Endodermal cell (in vitro differentiated cells): ENCODE results near the gene CACNA2D4. TPM values are rescaled to one million over a fixed set of nuclear protein-coding genes. Genes with fewer than 3 reads are reported as not detected.

Source experiments
- DNase-seq: peaks from one replicate; pipeline ENCODE4 v3.0.0-alpha.2; 2017
- H3K27ac ChIP-seq: 2 replicates; pipeline ENCODE4 v1.5.1; 2013; ENCODE audit warnings: mild to moderate bottlenecking, low read depth, low read length, moderate library complexity
- H3K27me3 ChIP-seq: 2 replicates; pipeline ENCODE4 v1.6.1; 2013; ENCODE audit warnings: mild to moderate bottlenecking, low read length, moderate library complexity; ENCODE audit not compliant: insufficient read depth, control insufficient read depth, poor library complexity, severe bottlenecking
- H3K36me3 ChIP-seq: 2 replicates; pipeline ENCODE4 v1.7.0; 2013; ENCODE audit warnings: mild to moderate bottlenecking, low read length, moderate library complexity; ENCODE audit not compliant: control insufficient read depth, insufficient read depth
- H3K4me1 ChIP-seq: one replicate; pipeline ENCODE4 v1.7.0; 2013; ENCODE audit warnings: low read length; ENCODE audit not compliant: control insufficient read depth, insufficient read depth
- H3K4me3 ChIP-seq: 2 replicates; pipeline ENCODE4 v1.5.1; 2013; ENCODE audit warnings: mild to moderate bottlenecking, low read length, moderate library complexity
- H3K9ac ChIP-seq: 2 replicates; pipeline ENCODE4 v1.6.1; 2013; ENCODE audit warnings: mild to moderate bottlenecking, low read length, moderate library complexity; ENCODE audit not compliant: poor library complexity, severe bottlenecking; ENCODE audit errors: extremely low read depth
- H3K9me3 ChIP-seq: 2 replicates; pipeline ENCODE4 v1.6.1; 2013; ENCODE audit warnings: mild to moderate bottlenecking, low read length, moderate library complexity; ENCODE audit not compliant: control insufficient read depth
- H3K27ac Mint-ChIP-seq: 2 replicates; pipeline ENCODE4 v1.8.0; 2020; ENCODE audit warnings: mixed read lengths
- H3K27me3 Mint-ChIP-seq: 2 replicates; pipeline ENCODE4 v1.8.0; 2021; ENCODE audit warnings: mild to moderate bottlenecking, mixed read lengths; ENCODE audit not compliant: insufficient read depth
- H3K36me3 Mint-ChIP-seq: 2 replicates; pipeline ENCODE4 v1.8.0; 2020; ENCODE audit warnings: low read depth, mixed read lengths
- H3K4me1 Mint-ChIP-seq: 2 replicates; pipeline ENCODE4 v1.8.0; 2020; ENCODE audit warnings: mixed read lengths
- H3K4me3 Mint-ChIP-seq: 2 replicates; pipeline ENCODE4 v1.8.0; 2020; ENCODE audit warnings: mild to moderate bottlenecking, moderate library complexity, mixed read lengths
- H3K9me3 Mint-ChIP-seq: 2 replicates; pipeline ENCODE4 v1.8.0; 2020; ENCODE audit warnings: mild to moderate bottlenecking, mixed read lengths
- WGBS, 2 experiments: methylation state at CpG; one replicate each; pipeline versions ENCODE4 v1.1.5 to v1.1.7; 2013; ENCODE audit warnings: missing lambda C conversion rate in 2 of 2, mixed read lengths in 1 of 2; ENCODE audit not compliant: insufficient coverage in 1 of 2, insufficient read length in 1 of 2; 5-methylcytosine and 5-hydroxymethylcytosine counted together
- total RNA-seq, 2 donors: library from RNA; stranded (reverse); fragmentation: NEBNext Ultra II Directional in 1 of 2; extraction: Animal tissue kit (Norgen Biotek cat#: 25700) in 1 of 2; gene quantifications; 2 replicates in 1 of 2; 3 replicates in 1 of 2; pipeline ENCODE4 v1.2.1, GENCODE V29; 2021
- TF ChIP-seq, protein P1 (sequence below): fragments of 200-600 bp; sonication (generic); conservative IDR thresholded peaks from 2 replicates; pipeline ENCODE4 v1.5.0; 2021; ENCODE audit warnings: antibody characterized with exemption, mild to moderate bottlenecking

Gene CACNA2D4
- total RNA-seq, 2 donors from 2014 or later = 4.3 to 5.7 TPM

DNA sequence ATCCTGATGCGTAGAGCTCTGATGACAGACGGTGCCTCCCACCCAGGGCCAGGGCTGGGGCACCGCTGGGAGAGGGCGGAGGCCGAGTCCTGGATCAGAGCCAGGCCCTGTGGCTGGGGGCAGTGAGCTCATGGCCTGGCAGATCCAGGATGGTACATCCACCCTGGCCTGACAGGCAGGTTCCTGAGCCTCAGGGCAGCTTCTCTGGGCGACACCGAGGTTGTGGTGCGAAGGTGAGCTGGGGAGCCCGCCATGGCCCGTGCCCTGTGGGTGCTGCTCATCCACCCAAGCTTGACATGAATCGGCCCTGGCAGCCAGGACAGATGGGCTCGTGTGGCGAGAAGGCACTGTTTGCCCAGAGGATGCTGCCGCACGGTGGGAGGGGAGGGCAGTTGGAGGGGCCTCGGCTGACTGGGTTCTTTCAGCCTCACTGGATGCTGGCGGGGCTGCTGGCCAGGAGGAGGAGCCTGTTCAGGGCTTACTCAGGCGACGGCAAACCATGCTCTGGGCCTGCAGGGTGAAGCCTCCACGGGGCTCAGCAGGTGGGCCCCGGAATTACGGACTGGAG is 81.5 kb downstream of the CACNA2D4 start:
- Histone ChIP-seq H3K27me3 (peaks cover 12% of the 10 kb centered on the region), H3K4me1 (no peaks in the 10 kb centered on the region), H3K36me3 (no peaks in the 10 kb centered on the region), H3K27ac (no peak overlapping the region), H3K4me3 (no peak overlapping the region), H3K9me3 (no peaks in the 10 kb centered on the region), H3K9ac (no peak overlapping the region)
- Mint-ChIP-seq H3K4me3 (no peak overlapping the region), H3K36me3 (no peaks in the 10 kb centered on the region), H3K4me1 (peaks cover 4% of the 10 kb centered on the region), H3K27ac (no peak overlapping the region), H3K27me3 (peaks cover 14% of the 10 kb centered on the region), H3K9me3 (no peaks in the 10 kb centered on the region)
- TF ChIP-seq, protein P1, sequence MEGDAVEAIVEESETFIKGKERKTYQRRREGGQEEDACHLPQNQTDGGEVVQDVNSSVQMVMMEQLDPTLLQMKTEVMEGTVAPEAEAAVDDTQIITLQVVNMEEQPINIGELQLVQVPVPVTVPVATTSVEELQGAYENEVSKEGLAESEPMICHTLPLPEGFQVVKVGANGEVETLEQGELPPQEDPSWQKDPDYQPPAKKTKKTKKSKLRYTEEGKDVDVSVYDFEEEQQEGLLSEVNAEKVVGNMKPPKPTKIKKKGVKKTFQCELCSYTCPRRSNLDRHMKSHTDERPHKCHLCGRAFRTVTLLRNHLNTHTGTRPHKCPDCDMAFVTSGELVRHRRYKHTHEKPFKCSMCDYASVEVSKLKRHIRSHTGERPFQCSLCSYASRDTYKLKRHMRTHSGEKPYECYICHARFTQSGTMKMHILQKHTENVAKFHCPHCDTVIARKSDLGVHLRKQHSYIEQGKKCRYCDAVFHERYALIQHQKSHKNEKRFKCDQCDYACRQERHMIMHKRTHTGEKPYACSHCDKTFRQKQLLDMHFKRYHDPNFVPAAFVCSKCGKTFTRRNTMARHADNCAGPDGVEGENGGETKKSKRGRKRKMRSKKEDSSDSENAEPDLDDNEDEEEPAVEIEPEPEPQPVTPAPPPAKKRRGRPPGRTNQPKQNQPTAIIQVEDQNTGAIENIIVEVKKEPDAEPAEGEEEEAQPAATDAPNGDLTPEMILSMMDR = peak; percentile 16
- DNase-seq = no peak
- WGBS, 2 experiments = 86 to 91% methylated on average over 8 to 22 of the region's 22 CpGs

DNA sequence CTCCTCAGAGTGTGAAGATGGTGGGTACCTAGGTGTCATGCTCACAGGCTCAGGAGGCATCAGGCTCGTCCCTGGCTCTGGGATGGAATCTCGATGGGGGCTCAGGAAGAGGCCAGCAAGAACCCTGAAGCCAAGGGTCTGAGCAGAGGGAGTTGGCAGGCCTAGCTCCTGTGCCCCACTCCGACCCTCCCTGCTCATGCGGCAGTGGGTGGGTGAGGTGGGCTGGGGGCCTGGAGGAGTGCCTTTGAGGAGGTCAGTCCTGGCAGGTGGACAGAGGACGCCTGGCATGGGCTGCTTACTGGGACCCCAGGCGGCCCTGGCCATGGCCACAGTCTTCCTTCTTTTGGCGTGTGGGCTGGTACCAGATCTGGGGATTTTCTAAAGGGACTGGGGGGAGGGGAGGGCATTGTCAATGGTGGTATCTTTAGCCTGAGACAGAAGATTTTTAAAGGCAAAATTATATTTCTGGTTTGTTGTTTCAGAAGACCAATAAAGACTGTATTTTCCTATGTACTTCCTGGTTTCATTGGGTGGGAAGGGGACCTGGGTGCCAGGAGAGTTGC is 82.1 kb downstream of the CACNA2D4 start:
- Histone ChIP-seq H3K9me3 (no peaks in the 10 kb centered on the region), H3K4me3 (no peak overlapping the region), H3K27ac (no peak overlapping the region), H3K27me3 (peaks cover 18% of the 10 kb centered on the region), H3K9ac (no peak overlapping the region), H3K4me1 (no peaks in the 10 kb centered on the region), H3K36me3 (no peaks in the 10 kb centered on the region)
- no peak for DNase-seq
- 81% methylated on average over 7 of the region's 7 CpGs; no CpG with 5 or more reads in 1 of the 2 experiments for WGBS, 2 experiments
- TF ChIP-seq, protein P1 = no peak
- Mint-ChIP-seq H3K9me3 (no peaks in the 10 kb centered on the region), H3K36me3 (no peaks in the 10 kb centered on the region), H3K27ac (no peak overlapping the region), H3K27me3 (peaks cover 20% of the 10 kb centered on the region), H3K4me1 (peaks cover 4% of the 10 kb centered on the region), H3K4me3 (no peak overlapping the region)

DNA sequence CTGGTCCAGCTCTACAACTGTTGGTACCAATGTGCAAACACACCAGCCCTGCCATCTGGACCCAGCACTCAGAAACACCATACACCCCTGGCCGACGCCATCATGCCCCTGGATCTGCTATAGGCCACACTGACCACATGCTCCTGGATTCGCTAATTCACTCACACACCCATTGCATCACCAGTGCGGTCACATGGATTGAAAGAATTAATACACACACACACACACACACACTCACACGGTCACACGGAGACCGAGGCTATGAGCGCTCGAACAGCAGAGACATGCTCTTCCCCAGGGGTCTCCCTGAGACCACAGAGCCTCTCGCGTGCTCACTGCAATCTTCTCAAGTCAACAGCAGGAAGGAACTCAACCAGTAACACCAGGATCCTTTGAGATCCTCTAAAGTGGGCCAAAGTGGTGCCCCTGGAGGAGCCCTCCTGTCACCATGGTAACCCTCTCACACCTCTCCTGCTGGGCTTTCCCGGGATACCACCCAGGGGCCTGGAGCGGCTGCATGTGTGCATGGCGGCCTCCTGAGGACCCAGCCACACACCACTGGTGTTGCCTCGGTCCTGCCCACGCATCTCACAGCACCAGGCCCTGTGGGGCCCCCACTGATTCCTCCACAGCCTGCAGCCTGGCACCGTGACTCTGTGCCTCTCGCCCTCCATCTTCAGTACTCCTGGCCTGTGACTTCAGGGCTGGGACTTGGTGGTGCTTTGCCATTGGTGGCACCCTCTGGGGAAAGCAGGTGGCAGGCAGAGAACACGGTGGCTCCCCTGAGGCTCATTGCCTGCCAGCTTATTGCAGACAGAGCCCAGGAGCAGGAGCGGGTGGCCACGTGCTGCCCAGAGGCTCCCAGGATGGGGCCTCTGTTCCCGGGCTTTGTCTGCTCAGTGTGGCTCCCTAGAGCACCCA is 83.0 kb downstream of the CACNA2D4 start:
- H3K4me3 ChIP-seq = no peak overlapping the region
- Mint-ChIP-seq H3K27ac (no peak overlapping the region), H3K27me3 (peaks cover 27% of the 10 kb centered on the region), H3K4me1 (peaks cover 10% of the 10 kb centered on the region), H3K36me3 (no peaks in the 10 kb centered on the region), H3K4me3 (no peak overlapping the region), H3K9me3 (no peaks in the 10 kb centered on the region)
- TF ChIP-seq, protein P1 = no peak
- no peak overlapping the region for H3K9ac ChIP-seq
- 88 to 91% methylated on average over 15 to 22 of the region's 22 CpGs for WGBS, 2 experiments
- no peaks in the 10 kb centered on the region for H3K36me3 ChIP-seq
- no peak overlapping the region for H3K27ac ChIP-seq
- H3K27me3 ChIP-seq = peaks cover 20% of the 10 kb centered on the region
- no peaks in the 10 kb centered on the region for H3K4me1 ChIP-seq
- no peaks in the 10 kb centered on the region for H3K9me3 ChIP-seq
- DNase-seq = no peak
